Tibial artery (tissue), 4 donors: ENCODE measurements around the gene SLC43A1.

Experiments used
- DNase-seq, 2 donors: peaks; one replicate each; pipeline ENCODE4 v3.0.0-alpha.2; 2019
- H3K27ac ChIP-seq, 2 donors: fragments of 200-600 bp; sonication (generic) in 1 of 2; 1 replicate in 1 of 2; 2 replicates in 1 of 2; pipeline ENCODE4 v1.5.1; 2018 to 2019; ENCODE audit warnings: mild to moderate bottlenecking in 1 of 2
- H3K27me3 ChIP-seq, 2 donors: fragments of 200-600 bp; sonication (generic) in 1 of 2; one replicate each; pipeline versions ENCODE4 v1.5.1 to v1.6.0; 2016 to 2019
- H3K36me3 ChIP-seq, 3 donors: fragments of 200-600 bp; sonication (generic) in 2 of 3; one replicate each; pipeline ENCODE4 v1.5.1; 2016 to 2019; ENCODE audit warnings: mild to moderate bottlenecking in 2 of 3
- H3K4me1 ChIP-seq, 4 donors: fragments of 200-600 bp; sonication (generic) in 2 of 4; 1 replicate in 3 of 4; 2 replicates in 1 of 4; pipeline ENCODE4 v1.5.1; 2016 to 2019
- H3K4me3 ChIP-seq, 2 donors: fragments of 200-600 bp; sonication (generic) in 1 of 2; 1 replicate in 1 of 2; 2 replicates in 1 of 2; pipeline ENCODE4 v1.5.1; 2018 to 2019; ENCODE audit warnings: mild to moderate bottlenecking in 2 of 2
- H3K9me3 ChIP-seq, 3 donors: fragments of 200-600 bp; sonication (generic) in 1 of 3; one replicate each; pipeline ENCODE4 v1.5.1; 2016 to 2019
- CTCF ChIP-seq, 2 experiments: fragments of 200-600 bp in 1 of 2; fragments of 450-650 bp in 1 of 2; IDR thresholded peaks; one replicate each; pipeline ENCODE4 v1.5.1; 2017 to 2019; ENCODE audit warnings: antibody characterized with exemption in 2 of 2, mild to moderate bottlenecking in 1 of 2, moderate library complexity in 1 of 2
- intact Hi-C: fragments of 100-400 bp; cut with DNase I; formaldehyde crosslinking; loops from one replicate; pipeline ENCODE4 v1.15.0; 2023; ENCODE audit warnings: low total_unique reads

SLC43A1 gene

GRCh38 chr11:57498540-57498939 is 17.0 kb downstream of the SLC43A1 start:
- H3K27ac ChIP-seq, result peak overlapping the region; percentile 79 to 82
- intact Hi-C loops, result loop anchor here (2.0 to 10.0 kb wide), 2 partner anchors 16 to 146 kb away; partner anchors contain the start of genes SLC43A1 and YPEL4
- no peaks in the 10 kb centered on the region for H3K27me3 ChIP-seq
- TF ChIP-seq CTCF (IDR thresholded peaks at IDR 0.05), result no peak
- H3K4me1 ChIP-seq, result peaks cover 11 to 19% (median 14%) of the 10 kb centered on the region in 4 donors
- no peak for DNase-seq
- no peaks in the 10 kb centered on the region for H3K9me3 ChIP-seq
- H3K36me3 ChIP-seq, result peaks cover 0 to 20% (median 3%) of the 10 kb centered on the region in 3 donors
- H3K4me3 ChIP-seq, result no peak overlapping the region

- Histone ChIP-seq H3K36me3 (peaks cover 0 to 20% (median 3%) of the 10 kb centered on the region in 3 donors), H3K4me1 (peaks cover 11 to 19% (median 14%) of the 10 kb centered on the region in 4 donors), H3K4me3 (no peak overlapping the region), H3K9me3 (no peaks in the 10 kb centered on the region), H3K27me3 (no peaks in the 10 kb centered on the region), H3K27ac (no peak overlapping the region)
- intact Hi-C loops, result loop anchor here (2.0 to 10.0 kb wide), 2 partner anchors 17 to 147 kb away; partner anchors contain the start of genes SLC43A1 and YPEL4
- DNase-seq, result no peak
- TF ChIP-seq CTCF (IDR thresholded peaks at IDR 0.05), result no peak
Measured at GRCh38 chr11:57497303-57498247, 17.9 kb downstream of the SLC43A1 start.

GRCh38 chr11:57496109-57496820 is 19.2 kb downstream of the SLC43A1 start:
- Histone ChIP-seq H3K27ac (no peak overlapping the region), H3K36me3 (peaks cover under 1 to 24% (median 7%) of the 10 kb centered on the region in 3 donors), H3K4me1 (peaks cover 11 to 19% (median 14%) of the 10 kb centered on the region in 4 donors), H3K9me3 (no peaks in the 10 kb centered on the region), H3K4me3 (no peak overlapping the region), H3K27me3 (no peaks in the 10 kb centered on the region)
- intact Hi-C loops, result loop anchor here (10.0 kb wide), 1 partner anchor 149 kb away; the partner anchor contains the start of gene YPEL4
- no peak for DNase-seq
- TF ChIP-seq CTCF (IDR thresholded peaks at IDR 0.05), result no peak

GRCh38 chr11:57493507-57494503 is 21.7 kb downstream of the SLC43A1 start:
- H3K9me3 ChIP-seq, result no peaks in the 10 kb centered on the region
- H3K27me3 ChIP-seq, result no peaks in the 10 kb centered on the region
- H3K27ac ChIP-seq, result no peak overlapping the region
- intact Hi-C loops, result loop anchor here (2.0 to 10.0 kb wide), 2 partner anchors 33 to 151 kb away; partner anchors contain the start of gene YPEL4
- no peak overlapping the region for H3K4me3 ChIP-seq
- H3K36me3 ChIP-seq, result peaks cover 17 to 42% (median 32%) of the 10 kb centered on the region in 3 donors
- peaks cover 0 to 5% (median 2%) of the 10 kb centered on the region in 4 donors for H3K4me1 ChIP-seq
- peak; percentile 82 to 91 for TF ChIP-seq CTCF (IDR thresholded peaks at IDR 0.05)
- no peak for DNase-seq
